Measurements from ENCODE around the gene WIPF2. TPM values are rescaled to one million over a fixed set of nuclear protein-coding genes. Genes with fewer than 3 reads are reported as not detected.

Gene WIPF2
- total RNA-seq, 2 donors from 2014 or later, result 5.0 to 8.5 TPM

GRCh38 chr17:40174514-40174913 lies 44.6 kb upstream of the WIPF2 start:
- TF ChIP-seq CTCF (IDR thresholded peaks at IDR 0.05), result no peak
- Histone ChIP-seq H3K4me1 (peaks cover 0 to 19% of the 10 kb centered on the region in 2 donors), H3K27ac (no peak overlapping the region), H3K9me3 (no peaks in the 10 kb centered on the region), H3K36me3 (peaks cover 36% of the 10 kb centered on the region), H3K4me3 (no peak overlapping the region), H3K27me3 (no peaks in the 10 kb centered on the region)
- no peak for DNase-seq (ENCODE audit: low spot score)

GRCh38 chr17:40175928-40176753 lies 43.0 kb upstream of the WIPF2 start:
- H3K4me1 ChIP-seq, result peaks cover 0 to 22% of the 10 kb centered on the region in 2 donors
- DNase-seq (ENCODE audit: low spot score), result no peak
- no peaks in the 10 kb centered on the region for H3K9me3 ChIP-seq
- no peak overlapping the region for H3K27ac ChIP-seq
- no peak for TF ChIP-seq CTCF (IDR thresholded peaks at IDR 0.05)
- peaks cover 19% of the 10 kb centered on the region for H3K36me3 ChIP-seq
- H3K4me3 ChIP-seq, result no peak overlapping the region
- H3K27me3 ChIP-seq, result no peaks in the 10 kb centered on the region

GRCh38 chr17:40176754-40177110 lies 42.4 kb upstream of the WIPF2 start:
- Histone ChIP-seq H3K36me3 (peaks cover 13% of the 10 kb centered on the region), H3K27me3 (no peaks in the 10 kb centered on the region), H3K4me1 (peaks cover 0 to 22% of the 10 kb centered on the region in 2 donors), H3K27ac (no peak overlapping the region), H3K4me3 (peak overlapping the region in 1 of 2 donors; percentile 61), H3K9me3 (no peaks in the 10 kb centered on the region)
- DNase-seq (ENCODE audit: low spot score), result no peak
- no peak for TF ChIP-seq CTCF (IDR thresholded peaks at IDR 0.05)

GRCh38 chr17:40177275-40177874 lies 41.7 kb upstream of the WIPF2 start, which contains the start of gene RAPGEFL1:
Gene RAPGEFL1, plus strand, starts transcription at chr17:40177470. Its CDS starts 392 bp downstream, at chr17:40177862.
- Histone ChIP-seq H3K27ac (peak within 1 kb of the TSS in 1 of 2 donors; percentile 22), H3K4me3 (peak within 1 kb of the TSS; percentile 36 to 61), H3K9me3 (no peaks in the 10 kb centered on the region), H3K27me3 (no peaks in the 10 kb centered on the region), H3K36me3 (peaks cover 7% of the 10 kb centered on the region), H3K4me1 (peaks cover 0 to 22% of the 10 kb centered on the region in 2 donors)
- DNase-seq (ENCODE audit: low spot score), result peak; percentile 62
- TF ChIP-seq CTCF (IDR thresholded peaks at IDR 0.05), result no peak

- Histone ChIP-seq H3K27ac (peak overlapping the region in 1 of 2 donors; percentile 22), H3K36me3 (peaks cover 5% of the 10 kb centered on the region), H3K4me3 (peak overlapping the region; percentile 36 to 61), H3K4me1 (peaks cover 0 to 22% of the 10 kb centered on the region in 2 donors), H3K27me3 (no peaks in the 10 kb centered on the region), H3K9me3 (no peaks in the 10 kb centered on the region)
- no peak for DNase-seq (ENCODE audit: low spot score)
- TF ChIP-seq CTCF (IDR thresholded peaks at IDR 0.05), result no peak
Measured at GRCh38 chr17:40178021-40178601, 41.0 kb upstream of the WIPF2 start.
